ENCODE results near the gene ANKS1B. TPM values are rescaled to one million over a fixed set of nuclear protein-coding genes. Genes with fewer than 3 reads are reported as not detected.

Gene ANKS1B
- polyA plus RNA-seq, 1 donor from 2014 or later, result not detected

GRCh38 chr12:98750511-98750910 lies 1234.2 kb downstream of the ANKS1B start:
- no peak overlapping the region for H3K4me3 Mint-ChIP-seq
- peaks cover 21% of the 10 kb centered on the region for H3K27me3 Mint-ChIP-seq
- no peaks in the 10 kb centered on the region for H3K9me3 Mint-ChIP-seq
- peaks cover 2 to 10% (median 5%) of the 10 kb centered on the region in 3 donors for H3K4me1 Mint-ChIP-seq
- H3K27ac Mint-ChIP-seq, result no peak overlapping the region
- no peaks in the 10 kb centered on the region for H3K36me3 Mint-ChIP-seq

- Mint-ChIP-seq H3K27me3 (peaks cover 24% of the 10 kb centered on the region), H3K27ac (no peak overlapping the region), H3K9me3 (no peaks in the 10 kb centered on the region), H3K4me1 (peaks cover 2 to 6% (median 5%) of the 10 kb centered on the region in 3 donors), H3K36me3 (no peaks in the 10 kb centered on the region), H3K4me3 (no peak overlapping the region)
These were observed 1236.3 kb downstream of the ANKS1B start for GRCh38 chr12:98748463-98748862.

- Mint-ChIP-seq H3K4me1 (peaks cover 2 to 6% (median 5%) of the 10 kb centered on the region in 3 donors), H3K36me3 (no peaks in the 10 kb centered on the region), H3K27ac (no peak overlapping the region), H3K27me3 (peaks cover 24% of the 10 kb centered on the region), H3K4me3 (peak overlapping the region; percentile 60 to 94 (median 82)), H3K9me3 (peaks cover 0 to 4% (median 0%) of the 10 kb centered on the region in 3 donors)
These were observed 1239.0 kb downstream of the ANKS1B start for GRCh38 chr12:98745578-98746391.

GRCh38 chr12:98744680-98745079 lies 1240.1 kb downstream of the ANKS1B start:
- Mint-ChIP-seq H3K9me3 (peaks cover 0 to 4% (median 0%) of the 10 kb centered on the region in 3 donors), H3K27ac (no peak overlapping the region), H3K4me3 (peak overlapping the region in 2 of 4 donors; percentile 18 to 24), H3K4me1 (peaks cover 2 to 6% (median 5%) of the 10 kb centered on the region in 3 donors), H3K36me3 (no peaks in the 10 kb centered on the region), H3K27me3 (peaks cover 24% of the 10 kb centered on the region)

GRCh38 chr12:98743362-98743953 lies 1241.3 kb downstream of the ANKS1B start:
- Mint-ChIP-seq H3K4me1 (peaks cover 2 to 6% (median 5%) of the 10 kb centered on the region in 3 donors), H3K4me3 (no peak overlapping the region), H3K36me3 (no peaks in the 10 kb centered on the region), H3K27me3 (peaks cover 18% of the 10 kb centered on the region), H3K9me3 (peaks cover 0 to 4% (median 0%) of the 10 kb centered on the region in 3 donors), H3K27ac (no peak overlapping the region)

GRCh38 chr12:98741556-98742265 lies 1243.0 kb downstream of the ANKS1B start:
- peaks cover 0 to 4% (median 0%) of the 10 kb centered on the region in 3 donors for H3K9me3 Mint-ChIP-seq
- H3K36me3 Mint-ChIP-seq, result peaks cover 3% of the 10 kb centered on the region
- H3K27ac Mint-ChIP-seq, result no peak overlapping the region
- peaks cover 13% of the 10 kb centered on the region for H3K27me3 Mint-ChIP-seq
- no peak overlapping the region for H3K4me3 Mint-ChIP-seq
- peaks cover 2 to 6% (median 5%) of the 10 kb centered on the region in 3 donors for H3K4me1 Mint-ChIP-seq

- Mint-ChIP-seq H3K9me3 (peaks cover 0 to 4% (median 0%) of the 10 kb centered on the region in 3 donors), H3K4me3 (no peak overlapping the region), H3K27ac (no peak overlapping the region), H3K36me3 (peaks cover 3% of the 10 kb centered on the region), H3K27me3 (peaks cover 7% of the 10 kb centered on the region), H3K4me1 (peaks cover 0 to 2% (median 2%) of the 10 kb centered on the region in 3 donors)
These were observed 1243.6 kb downstream of the ANKS1B start for GRCh38 chr12:98741196-98741555.

GRCh38 chr12:98740751-98741150 lies 1244.0 kb downstream of the ANKS1B start:
- Mint-ChIP-seq H3K27ac (no peak overlapping the region), H3K27me3 (peaks cover 4% of the 10 kb centered on the region), H3K36me3 (peaks cover 3% of the 10 kb centered on the region), H3K4me3 (no peak overlapping the region), H3K9me3 (peaks cover 0 to 4% (median 0%) of the 10 kb centered on the region in 3 donors), H3K4me1 (no peaks in the 10 kb centered on the region)

GRCh38 chr12:98738539-98738938 lies 1246.2 kb downstream of the ANKS1B start:
- H3K4me1 Mint-ChIP-seq, result no peaks in the 10 kb centered on the region
- peaks cover 7% of the 10 kb centered on the region for H3K36me3 Mint-ChIP-seq
- H3K27ac Mint-ChIP-seq, result no peak overlapping the region
- H3K4me3 Mint-ChIP-seq, result no peak overlapping the region
- peaks cover 0 to 4% (median 0%) of the 10 kb centered on the region in 3 donors for H3K9me3 Mint-ChIP-seq
- H3K27me3 Mint-ChIP-seq, result no peaks in the 10 kb centered on the region

GRCh38 chr12:98738002-98738401 lies 1246.7 kb downstream of the ANKS1B start:
- no peak overlapping the region for H3K27ac Mint-ChIP-seq
- peaks cover 7% of the 10 kb centered on the region for H3K36me3 Mint-ChIP-seq
- no peak overlapping the region for H3K4me3 Mint-ChIP-seq
- H3K4me1 Mint-ChIP-seq, result no peaks in the 10 kb centered on the region
- peaks cover 0 to 4% (median 0%) of the 10 kb centered on the region in 3 donors for H3K9me3 Mint-ChIP-seq
- no peaks in the 10 kb centered on the region for H3K27me3 Mint-ChIP-seq

GRCh38 chr12:98737322-98737712 lies 1247.4 kb downstream of the ANKS1B start:
- H3K27me3 Mint-ChIP-seq, result no peaks in the 10 kb centered on the region
- peak overlapping the region in 1 of 3 donors; percentile 52 for H3K27ac Mint-ChIP-seq
- peaks cover 0 to 4% (median 0%) of the 10 kb centered on the region in 3 donors for H3K9me3 Mint-ChIP-seq
- no peaks in the 10 kb centered on the region for H3K4me1 Mint-ChIP-seq
- H3K4me3 Mint-ChIP-seq, result no peak overlapping the region
- peaks cover 9% of the 10 kb centered on the region for H3K36me3 Mint-ChIP-seq

GRCh38 chr12:98736352-98737321 lies 1248.1 kb downstream of the ANKS1B start:
- Mint-ChIP-seq H3K36me3 (peaks cover 12% of the 10 kb centered on the region), H3K4me1 (no peaks in the 10 kb centered on the region), H3K27ac (peak overlapping the region in 1 of 3 donors; percentile 52), H3K27me3 (no peaks in the 10 kb centered on the region), H3K9me3 (peaks cover 0 to 4% (median 0%) of the 10 kb centered on the region in 3 donors), H3K4me3 (no peak overlapping the region)

GRCh38 chr12:98735821-98736220 lies 1248.9 kb downstream of the ANKS1B start:
- H3K4me1 Mint-ChIP-seq, result no peaks in the 10 kb centered on the region
- peaks cover 12% of the 10 kb centered on the region for H3K36me3 Mint-ChIP-seq
- H3K27me3 Mint-ChIP-seq, result no peaks in the 10 kb centered on the region
- H3K9me3 Mint-ChIP-seq, result no peaks in the 10 kb centered on the region
- peak overlapping the region in 1 of 3 donors; percentile 13 for H3K27ac Mint-ChIP-seq
- H3K4me3 Mint-ChIP-seq, result no peak overlapping the region

GRCh38 chr12:98733667-98734350 lies 1250.9 kb downstream of the ANKS1B start:
- Mint-ChIP-seq H3K4me1 (no peaks in the 10 kb centered on the region), H3K27me3 (no peaks in the 10 kb centered on the region), H3K27ac (no peak overlapping the region), H3K4me3 (no peak overlapping the region), H3K36me3 (peaks cover 16% of the 10 kb centered on the region), H3K9me3 (no peaks in the 10 kb centered on the region)
